Measurements from ENCODE around the gene SNX6. TPM values are rescaled to one million over a fixed set of nuclear protein-coding genes. Genes with fewer than 3 reads are reported as not detected.

SNX6 gene
- total and polyA plus RNA-seq, 9 donors = 44.3 to 80.3 (median 64.5) TPM

DNA sequence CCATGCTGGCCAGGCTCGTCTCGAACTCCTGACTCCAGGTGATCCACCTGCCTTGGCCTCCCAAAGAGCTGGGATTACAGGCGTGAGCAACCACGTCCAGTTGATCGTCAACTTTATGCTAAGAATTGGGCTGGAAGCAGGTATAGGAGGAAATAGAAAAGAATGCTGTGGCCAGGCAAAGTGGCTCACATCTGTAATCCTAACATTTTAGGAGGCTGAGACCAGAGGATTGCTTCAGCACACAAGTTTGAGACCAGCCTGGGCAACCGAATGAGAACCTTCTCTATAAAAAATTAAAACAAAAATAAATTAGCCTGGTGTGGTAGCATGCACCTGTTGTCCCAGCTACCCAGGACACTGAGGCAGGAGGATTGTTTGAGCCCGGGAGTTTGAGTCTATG is 37.1 kb upstream of the SNX6 start:
- Histone ChIP-seq H3K4me1 (ENCODE audit: insufficient read depth) (no peaks in the 10 kb centered on the region), H3K36me3 (no peaks in the 10 kb centered on the region), H3K4me3 (no peak overlapping the region), H3K27ac (no peak overlapping the region), H3K9me3 (no peaks in the 10 kb centered on the region), H3K27me3 (no peaks in the 10 kb centered on the region)
- intact Hi-C loops (cut with DNase I) = no loop called here
- DNase-seq = no peak
- 89 to 92% (median 92%) methylated on average over 7 of the region's 7 CpGs for WGBS, 3 donors
- TF ChIP-seq, protein P1, sequence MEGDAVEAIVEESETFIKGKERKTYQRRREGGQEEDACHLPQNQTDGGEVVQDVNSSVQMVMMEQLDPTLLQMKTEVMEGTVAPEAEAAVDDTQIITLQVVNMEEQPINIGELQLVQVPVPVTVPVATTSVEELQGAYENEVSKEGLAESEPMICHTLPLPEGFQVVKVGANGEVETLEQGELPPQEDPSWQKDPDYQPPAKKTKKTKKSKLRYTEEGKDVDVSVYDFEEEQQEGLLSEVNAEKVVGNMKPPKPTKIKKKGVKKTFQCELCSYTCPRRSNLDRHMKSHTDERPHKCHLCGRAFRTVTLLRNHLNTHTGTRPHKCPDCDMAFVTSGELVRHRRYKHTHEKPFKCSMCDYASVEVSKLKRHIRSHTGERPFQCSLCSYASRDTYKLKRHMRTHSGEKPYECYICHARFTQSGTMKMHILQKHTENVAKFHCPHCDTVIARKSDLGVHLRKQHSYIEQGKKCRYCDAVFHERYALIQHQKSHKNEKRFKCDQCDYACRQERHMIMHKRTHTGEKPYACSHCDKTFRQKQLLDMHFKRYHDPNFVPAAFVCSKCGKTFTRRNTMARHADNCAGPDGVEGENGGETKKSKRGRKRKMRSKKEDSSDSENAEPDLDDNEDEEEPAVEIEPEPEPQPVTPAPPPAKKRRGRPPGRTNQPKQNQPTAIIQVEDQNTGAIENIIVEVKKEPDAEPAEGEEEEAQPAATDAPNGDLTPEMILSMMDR (IDR thresholded peaks at IDR 0.05) = no peak

DNA sequence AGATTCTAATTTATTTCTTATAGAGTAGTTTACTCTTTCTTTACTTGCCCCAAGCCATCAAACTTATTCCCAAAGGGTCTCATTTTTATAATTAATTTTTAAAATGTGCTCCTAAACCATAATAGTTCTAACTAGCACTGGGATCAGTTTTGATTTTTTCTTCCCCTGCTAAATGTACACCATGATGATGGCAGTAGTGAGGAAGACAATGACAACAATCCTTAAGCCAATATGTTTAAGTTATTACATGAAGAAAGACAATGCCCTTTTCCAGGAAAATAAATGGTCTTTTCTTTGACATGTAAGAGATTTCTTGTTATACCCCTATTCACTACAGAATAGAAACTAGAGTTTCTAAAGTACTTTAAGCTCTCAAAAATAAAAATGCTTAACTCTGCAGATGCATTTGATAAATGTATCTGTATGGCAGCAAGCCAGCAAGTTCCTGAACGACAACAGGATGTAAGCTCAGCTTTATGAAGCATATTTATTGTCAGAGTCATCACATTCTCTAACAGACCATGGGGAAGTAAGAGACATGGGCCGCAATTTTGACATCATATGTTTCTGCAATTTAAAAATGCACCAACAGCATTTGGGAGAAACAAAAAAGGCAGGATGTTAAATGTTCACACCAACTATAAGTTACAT is 36.0 kb upstream of the SNX6 start:
- no peak for DNase-seq
- WGBS, 3 donors = 41 to 47% (median 44%) methylated on average over 2 of the region's 2 CpGs
- intact Hi-C loops (cut with DNase I) = no loop called here

DNA sequence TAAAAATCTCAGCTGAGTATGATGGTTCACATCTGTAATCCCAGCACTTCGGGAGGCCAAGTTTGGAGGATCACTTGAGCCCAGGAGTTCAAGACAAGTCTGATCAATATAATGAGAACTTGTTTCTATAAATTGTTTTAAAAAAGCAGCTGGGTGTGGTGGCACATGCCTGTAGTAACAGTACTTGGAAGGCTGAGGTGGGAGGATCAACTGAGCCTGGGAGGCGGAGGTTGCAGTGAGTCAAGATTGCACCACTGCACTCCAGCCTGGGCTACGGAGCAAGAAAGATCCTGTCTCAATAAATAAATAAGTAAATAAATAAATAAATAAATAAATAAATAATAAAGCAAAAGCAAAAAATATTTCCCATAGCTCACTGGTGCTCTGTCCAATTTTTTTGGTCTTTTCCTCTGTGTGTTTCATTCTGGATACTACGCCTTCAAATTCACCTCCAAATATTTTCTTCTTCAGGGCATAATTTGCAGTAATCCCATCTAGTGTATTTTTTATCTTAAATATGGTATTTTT is 32.7 kb upstream of the SNX6 start:
- Histone ChIP-seq H3K36me3 (no peaks in the 10 kb centered on the region), H3K27me3 (no peaks in the 10 kb centered on the region), H3K4me1 (ENCODE audit: insufficient read depth) (no peaks in the 10 kb centered on the region), H3K27ac (no peak overlapping the region), H3K4me3 (no peak overlapping the region), H3K9me3 (no peaks in the 10 kb centered on the region)
- intact Hi-C loops (cut with DNase I) = no loop called here
- DNase-seq = no peak
- 91 to 97% (median 96%) methylated on average over 4 of the region's 4 CpGs for WGBS, 3 donors
- no peak for TF ChIP-seq POLR2A (IDR thresholded peaks at IDR 0.05)
- TF ChIP-seq, protein P1 (IDR thresholded peaks at IDR 0.05) = no peak
- no peak for TF ChIP-seq EP300 (IDR thresholded peaks at IDR 0.05)

More for the DNA sequence above, 36.0 kb upstream of the SNX6 start:
- Histone ChIP-seq H3K27me3 (no peaks in the 10 kb centered on the region), H3K4me1 (ENCODE audit: insufficient read depth) (no peaks in the 10 kb centered on the region), H3K36me3 (no peaks in the 10 kb centered on the region), H3K4me3 (no peak overlapping the region), H3K9me3 (no peaks in the 10 kb centered on the region), H3K27ac (no peak overlapping the region)
- TF ChIP-seq EP300 (IDR thresholded peaks at IDR 0.05) (no peak), POLR2A (IDR thresholded peaks at IDR 0.05) (no peak)
- TF ChIP-seq, protein P1 (IDR thresholded peaks at IDR 0.05) = no peak

DNA sequence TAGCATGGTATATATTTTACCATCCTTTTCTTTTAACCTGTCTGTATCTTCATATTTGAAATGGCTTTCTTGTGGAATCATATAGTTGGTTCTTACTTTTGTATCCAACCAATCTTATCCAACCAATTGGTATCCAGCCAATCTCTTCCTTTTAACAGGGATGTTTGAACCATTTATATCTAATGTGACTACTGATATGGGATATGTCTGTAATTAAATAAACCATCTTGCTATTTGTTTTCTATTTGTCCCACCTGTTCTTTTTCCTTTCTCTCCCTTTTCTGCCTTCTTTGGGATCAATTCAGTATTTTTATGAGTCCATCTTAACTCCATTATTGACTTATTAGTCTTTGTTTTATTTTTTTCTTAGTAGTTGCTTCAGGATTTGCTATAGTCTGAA is 30.8 kb upstream of the SNX6 start:
- Histone ChIP-seq H3K36me3 (no peaks in the 10 kb centered on the region), H3K27ac (no peak overlapping the region), H3K27me3 (no peaks in the 10 kb centered on the region), H3K9me3 (no peaks in the 10 kb centered on the region), H3K4me3 (no peak overlapping the region), H3K4me1 (ENCODE audit: insufficient read depth) (no peaks in the 10 kb centered on the region)
- no peak for TF ChIP-seq EP300 (IDR thresholded peaks at IDR 0.05)
- TF ChIP-seq, protein P1 (IDR thresholded peaks at IDR 0.05) = no peak
- TF ChIP-seq POLR2A (IDR thresholded peaks at IDR 0.05) = no peak
- intact Hi-C loops (cut with DNase I) = no loop called here
- no peak for DNase-seq

Data from ovary (tissue), 9 donors.